GM12878 (cell line): Measurements from ENCODE around the gene DLX3. TPM values are rescaled to one million over a fixed set of nuclear protein-coding genes. Genes with fewer than 3 reads are reported as not detected.

ENCODE experiments used
- ATAC-seq: fragments of 200-7000 bp; cut with Tn5 transposase; 3 replicates; pipeline ENCODE4 v1.9.1; 2020; ENCODE audit warnings: mild to moderate bottlenecking, moderate library complexity
- BruUV-seq: library from RNA; stranded (reverse); fragments of 400-500 nt; replicated peaks from 2 replicates; lab custom pipeline; 2021; lab: Mats Ljungman, UMichigan
- CTCF ChIA-PET: fragments of 300-600 bp; sonication (Branson Sonifier 250); formaldehyde crosslinking; extraction: SDS; loops from one replicate; lab custom pipeline; 2021; ENCODE audit warnings: inconsistent platforms; lab: Yijun Ruan, JAX
- POLR2A ChIA-PET: fragments of 350-600 bp; formaldehyde crosslinking; extraction: SDS; loops from one replicate; lab custom pipeline; 2021; ENCODE audit warnings: inconsistent platforms; lab: Charles Lee
- RAD21 ChIA-PET: fragments of 300-600 bp; sonication (Branson Sonifier 250); formaldehyde crosslinking; loops from one replicate; lab custom pipeline; 2023; ENCODE audit warnings: antibody characterized with exemption; ENCODE audit not compliant: unreplicated experiment; lab: Charles Lee
- SMC1A ChIA-PET: fragments of 300-600 bp; sonication (Branson Sonifier 250); formaldehyde crosslinking; loops from one replicate; lab custom pipeline; 2023; ENCODE audit not compliant: unreplicated experiment, uncharacterized antibody; lab: Charles Lee
- DNase-seq: peaks from one replicate; pipeline ENCODE4 v3.0.0-alpha.2; 2011; ENCODE audit warnings: low read depth, low spot score
- FAIRE-seq: peaks from 3 replicates; lab custom pipeline; 2011; peaks lifted over from hg19 to GRCh38; lab: Jason Lieb, UNC
- H2AFZ ChIP-seq: 2 replicates; pipeline ENCODE4 v1.6.0; 2011; ENCODE audit warnings: low read depth, low read length, control low read depth; ENCODE audit not compliant: control insufficient read depth
- H3K27ac ChIP-seq: 2 replicates; pipeline ENCODE4 v1.5.1; 2011; ENCODE audit warnings: control low read depth; ENCODE audit not compliant: control insufficient read depth, insufficient read depth
- H3K27me3 ChIP-seq, 2 experiments: replicated peaks in 1 of 2; 2 replicates each; pipeline versions ENCODE4 v1.6.0 to v1.6.1; 2011; ENCODE audit warnings: low read length in 1 of 2; ENCODE audit not compliant: control insufficient read depth in 2 of 2, insufficient read depth in 2 of 2
- H3K36me3 ChIP-seq, 2 experiments: 2 replicates each; pipeline ENCODE4 v1.5.1; 2011; ENCODE audit warnings: low read length in 1 of 2; ENCODE audit not compliant: control insufficient read depth in 2 of 2, insufficient read depth in 2 of 2
- H3K4me1 ChIP-seq: 2 replicates; pipeline ENCODE4 v1.6.1; 2011; ENCODE audit warnings: mild to moderate bottlenecking, low read length, moderate library complexity, mixed read lengths; ENCODE audit not compliant: control insufficient read depth, insufficient read depth
- H3K4me2 ChIP-seq: 2 replicates; pipeline ENCODE4 v1.6.0; 2011; ENCODE audit warnings: control low read depth; ENCODE audit not compliant: control insufficient read depth, insufficient read depth
- H3K4me3 ChIP-seq: fragments of 200-600 bp; sonication (generic); 2 replicates; pipeline ENCODE4 v1.5.1; 2016
- H3K79me2 ChIP-seq: 2 replicates; pipeline ENCODE4 v1.6.0; 2011; ENCODE audit warnings: low read length; ENCODE audit not compliant: control insufficient read depth, insufficient read depth
- H3K9ac ChIP-seq: 2 replicates; pipeline ENCODE4 v1.8.0; 2011; ENCODE audit warnings: low read length, control low read depth, mixed read lengths; ENCODE audit not compliant: control insufficient read depth, insufficient read depth
- H3K9me3 ChIP-seq: replicated peaks from 3 replicates; pipeline ENCODE4 v1.5.1; 2011; ENCODE audit warnings: mild to moderate bottlenecking, low read length; ENCODE audit not compliant: control insufficient read depth, insufficient read depth
- H4K20me1 ChIP-seq: 2 replicates; pipeline ENCODE4 v1.6.0; 2011; ENCODE audit not compliant: control insufficient read depth, insufficient read depth
- BHLHE40 ChIP-seq, 2 experiments: fragments of 450-650 bp in 1 of 2; IDR thresholded peaks; 2 replicates each; pipeline ENCODE4 v1.6.1; 2011 to 2017; ENCODE audit warnings: low read depth in 2 of 2, borderline replicate concordance in 1 of 2, improper control_type of control experiment in 1 of 2, low read length in 1 of 2, mild to moderate bottlenecking in 1 of 2
- CHD4 ChIP-seq: fragments of 200-600 bp; sonication (generic); IDR thresholded peaks from 2 replicates; pipeline ENCODE4 v1.6.1; 2016; ENCODE audit warnings: mild to moderate bottlenecking
- FOS ChIP-seq: IDR thresholded peaks from 3 replicates; pipeline ENCODE4 v1.6.1; 2011; ENCODE audit warnings: borderline replicate concordance; ENCODE audit not compliant: insufficient read length; ENCODE audit errors: extremely low read depth
- HDAC6 ChIP-seq: fragments of 200-600 bp; sonication (generic); IDR thresholded peaks from one replicate; pipeline ENCODE4 v1.8.0; 2017; ENCODE audit warnings: antibody characterized with exemption; ENCODE audit not compliant: unreplicated experiment
- IKZF1 ChIP-seq: fragments of 450-650 bp; conservative IDR thresholded peaks from 2 replicates; pipeline ENCODE4 v1.6.1; 2017; ENCODE audit warnings: antibody characterized with exemption, mild to moderate bottlenecking
- IRF5 ChIP-seq: fragments of 450-650 bp; IDR thresholded peaks from 2 replicates; pipeline ENCODE4 v1.6.1; 2017; ENCODE audit warnings: borderline replicate concordance
- LARP7 ChIP-seq: fragments of 450-650 bp; IDR thresholded peaks from 2 replicates; pipeline ENCODE4 v1.6.1; 2017; ENCODE audit warnings: mild to moderate bottlenecking
- MEF2B ChIP-seq: fragments of 450-650 bp; IDR thresholded peaks from 2 replicates; pipeline ENCODE4 v1.6.1; 2018; ENCODE audit warnings: mild to moderate bottlenecking, moderate library complexity; ENCODE audit not compliant: partially characterized antibody, poor library complexity, severe bottlenecking
- MYB ChIP-seq: fragments of 150-350 bp; IDR thresholded peaks from 2 replicates; pipeline ENCODE4 v1.6.1; 2014; ENCODE audit warnings: mild to moderate bottlenecking, low read depth, low read length, borderline replicate concordance
- NFIC ChIP-seq: IDR thresholded peaks from 2 replicates; pipeline ENCODE4 v1.6.1; 2012; ENCODE audit warnings: low read depth, mild to moderate bottlenecking, inconsistent platforms, low read length, moderate library complexity
- NR2F1 ChIP-seq: fragments of 450-650 bp; conservative IDR thresholded peaks from 2 replicates; pipeline ENCODE4 v1.6.1; 2017; ENCODE audit warnings: mild to moderate bottlenecking
- PML ChIP-seq: IDR thresholded peaks from 2 replicates; pipeline ENCODE4 v1.6.1; 2012; ENCODE audit warnings: low read length, inconsistent platforms
- POLR2A ChIP-seq: IDR thresholded peaks from 2 replicates; pipeline ENCODE4 v1.6.1; 2011; ENCODE audit warnings: low read depth, mild to moderate bottlenecking, low read length
- POLR2AphosphoS2 ChIP-seq: IDR thresholded peaks from 2 replicates; pipeline ENCODE4 v1.6.1; 2011; ENCODE audit warnings: low read depth, mild to moderate bottlenecking, low read length, improper control_type of control experiment, moderate library complexity
- POU2F2 ChIP-seq: IDR thresholded peaks from 3 replicates; pipeline ENCODE4 v1.6.1; 2011; ENCODE audit warnings: low read depth, mild to moderate bottlenecking, low read length, borderline replicate concordance
- RB1 ChIP-seq: fragments of 450-650 bp; formaldehyde crosslinking; IDR thresholded peaks from 2 replicates; pipeline ENCODE4 v1.6.1; 2017; ENCODE audit warnings: mild to moderate bottlenecking, borderline replicate concordance
- SMC3 ChIP-seq: IDR thresholded peaks from 2 replicates; pipeline ENCODE4 v1.6.1; 2011; ENCODE audit warnings: low read length, improper control_type of control experiment, borderline replicate concordance
- SUZ12 ChIP-seq: fragments of 200-600 bp; sonication (generic); IDR thresholded peaks from one replicate; pipeline ENCODE4 v1.6.1; 2018; ENCODE audit warnings: antibody characterized with exemption, mild to moderate bottlenecking; ENCODE audit not compliant: unreplicated experiment
- TARDBP ChIP-seq: IDR thresholded peaks from 2 replicates; pipeline ENCODE4 v1.6.1; 2016; ENCODE audit warnings: borderline replicate concordance
- ZSCAN29 ChIP-seq: fragments of 450-650 bp; IDR thresholded peaks from 2 replicates; pipeline ENCODE4 v1.6.1; 2017; ENCODE audit warnings: mild to moderate bottlenecking, moderate library complexity
- WGBS: methylation state at CpG from one replicate; pipeline ENCODE4 v1.1.6; 2016; ENCODE audit warnings: low lambda C conversion rate; ENCODE audit not compliant: insufficient replicate concordance, insufficient coverage; ENCODE audit errors: missing lambda C conversion rate; 5-methylcytosine and 5-hydroxymethylcytosine counted together
- in situ Hi-C: fragments of 300-500 bp; cut with MboI; formaldehyde crosslinking; loops from 9 replicates; pipeline ENCODE4 v1.14.3; 2018; ENCODE audit warnings: mixed read lengths
- intact Hi-C: fragments of 100-400 bp; cut with micrococcal nuclease; formaldehyde crosslinking; loops from one replicate; pipeline ENCODE4 v1.14.2; 2022; ENCODE audit not compliant: unreplicated experiment
- polyA plus RNA-seq, 11 experiments: library from polyadenylated mRNA; depleted of rRNA in 4 of 11; unstranded in 6 of 11; stranded (reverse) in 5 of 11; fragments of >200 nt; fragmentation: Nextera tagmentation in 4 of 11; fragmentation: Illumina TruSeq in 1 of 11; extraction: Ambion mirVana in 4 of 11; extraction: Trizol in 1 of 11; gene quantifications; 1 replicate in 1 of 11; 2 replicates in 10 of 11; pipeline versions ENCODE4 v1.2.1 to v1.2.3, GENCODE V29; 2011 to 2016; ENCODE audit warnings: inconsistent platforms in 2 of 11, missing spikeins in 2 of 11, low read depth in 1 of 11
- total RNA-seq, 4 experiments: library from RNA; depleted of rRNA in 3 of 4; stranded (reverse); fragments of >200 nt in 3 of 4; fragmentation: Illumina TruSeq in 1 of 4; extraction: Trizol in 1 of 4; gene quantifications; 2 replicates each; pipeline versions ENCODE4 v1.2.1 to v1.2.3, GENCODE V29; 2013 to 2021

The DLX3 gene
- total and polyA plus RNA-seq, 10 of the 15 experiments (the other 5 are each of a cell fraction or from before 2014, with no cell fraction given), result not detected

- Histone ChIP-seq H3K4me1 (no peaks in the 10 kb centered on the region), H3K9me3 (no peaks in the 10 kb centered on the region), H3K27ac (no peak overlapping the region), H3K36me3 (no peaks in the 10 kb centered on the region), H3K4me3 (no peak overlapping the region), H3K27me3 (peaks cover 2 to 5% of the 10 kb centered on the region in 2 experiments; a peak in 3 of 4 replicates), H3K9ac (no peak overlapping the region), H2AFZ (no peak overlapping the region), H3K4me2 (no peak overlapping the region), H3K79me2 (no peaks in the 10 kb centered on the region), H4K20me1 (no peaks in the 10 kb centered on the region)
- in situ Hi-C loops, result no loop called here
- intact Hi-C loops, result no loop called here
- ChIA-PET SMC1A (no interaction called here), POLR2A (no interaction called here), CTCF (no interaction called here), RAD21 (no interaction called here)
- TF ChIP-seq IRF5 (no peak), POLR2A (no peak), MYB (no peak), FOS (no peak), SUZ12 (no peak), POU2F2 (no peak), ZSCAN29 (no peak), RB1 (no peak), MEF2B (no peak), SMC3 (no peak), NR2F1 (no peak), BHLHE40 (IDR thresholded peaks at IDR 0.05; ENCODE audit: borderline replicate concordance in 1 of 2, low read depth in 2 of 2, low read length in 1 of 2) (no peak), NFIC (no peak), IKZF1 (no peak), TARDBP (no peak), CHD4 (no peak), LARP7 (no peak), HDAC6 (no peak), PML (no peak), POLR2AphosphoS2 (no peak)
- no peak for FAIRE-seq
- 16% methylated on average over 8 of the region's 8 CpGs for WGBS
- no peak for DNase-seq
- BruUV-seq, result no TSS peak
- no peak for ATAC-seq
These were observed 48.8 kb downstream of the DLX3 start for GRCh38 chr17:49946208-49946607.
